Panc1 (cell line): ENCODE measurements around the gene MPPED2. TPM values are rescaled to one million over a fixed set of nuclear protein-coding genes. Genes with fewer than 3 reads are reported as not detected.

Source experiments
- ATAC-seq: fragments of 200-7000 bp; cut with Tn5 transposase; 2 replicates; pipeline ENCODE4 v1.9.1; 2020; ENCODE audit warnings: mild to moderate bottlenecking, moderate library complexity
- BruUV-seq: library from RNA; stranded (reverse); fragments of 400-500 nt; replicated peaks from 2 replicates; lab custom pipeline; 2021; lab: Mats Ljungman, UMichigan
- CTCF ChIA-PET: fragments of 300-600 bp; sonication (Branson Sonifier 250); formaldehyde crosslinking; loops from one replicate; lab custom pipeline; 2022; ENCODE audit warnings: antibody characterized with exemption; lab: Charles Lee
- POLR2A ChIA-PET: fragments of 300-600 bp; sonication (Branson Sonifier 250); formaldehyde crosslinking; loops from one replicate; lab custom pipeline; 2022; ENCODE audit warnings: antibody characterized with exemption; lab: Charles Lee
- DNase-seq: peaks from one replicate; pipeline ENCODE4 v3.0.0-alpha.2; 2010; ENCODE audit warnings: low read depth, low spot score
- H3K27ac ChIP-seq: 2 replicates; pipeline ENCODE4 v1.5.1; 2011; ENCODE audit warnings: mild to moderate bottlenecking, low read length, inconsistent platforms
- H3K27me3 ChIP-seq: fragments of 200-500 bp; sonication (Bioruptor generic); 2 replicates; pipeline ENCODE4 v1.6.0; 2014; ENCODE audit warnings: low read length, inconsistent platforms; ENCODE audit not compliant: control insufficient read depth, insufficient read depth
- H3K36me3 ChIP-seq: fragments of 200-500 bp; sonication (Bioruptor generic); 2 replicates; pipeline ENCODE4 v1.5.1; 2014; ENCODE audit warnings: inconsistent platforms, mild to moderate bottlenecking, low read length, moderate library complexity; ENCODE audit not compliant: control insufficient read depth, insufficient read depth
- H3K4me1 ChIP-seq: 2 replicates; pipeline ENCODE4 v1.5.1; 2011; ENCODE audit warnings: inconsistent platforms, mild to moderate bottlenecking, low read length, moderate library complexity; ENCODE audit not compliant: control insufficient read depth, insufficient read depth
- H3K4me3 ChIP-seq, 2 experiments: 2 replicates each; pipeline ENCODE4 v1.5.1; 2011 to 2012; ENCODE audit warnings: low read depth in 2 of 2, low read length in 2 of 2, mild to moderate bottlenecking in 2 of 2, inconsistent platforms in 1 of 2, moderate library complexity in 1 of 2
- H3K9me3 ChIP-seq: fragments of 200-500 bp; sonication (Bioruptor generic); 2 replicates; pipeline ENCODE4 v1.5.1; 2014; ENCODE audit warnings: low read depth, mild to moderate bottlenecking, inconsistent platforms, low read length, moderate library complexity; ENCODE audit not compliant: control insufficient read depth, insufficient read depth
- CTCF ChIP-seq: fragments of 450-650 bp; IDR thresholded peaks from 2 replicates; pipeline ENCODE4 v1.5.1; 2017; ENCODE audit warnings: mild to moderate bottlenecking
- POLR2AphosphoS5 ChIP-seq: IDR thresholded peaks from 2 replicates; pipeline ENCODE4 v1.6.1; 2012; ENCODE audit warnings: mild to moderate bottlenecking, low read depth, low read length, moderate library complexity
- REST ChIP-seq, 2 experiments: IDR thresholded peaks; 2 replicates each; pipeline ENCODE4 v1.6.1; 2011 to 2012; ENCODE audit warnings: low read depth in 2 of 2, control low read depth in 1 of 2, low read length in 1 of 2, mild to moderate bottlenecking in 1 of 2, moderate library complexity in 1 of 2; ENCODE audit not compliant: insufficient read depth in 1 of 2
- SIN3A ChIP-seq: IDR thresholded peaks from 2 replicates; pipeline ENCODE4 v1.6.1; 2012; ENCODE audit warnings: low read depth, mild to moderate bottlenecking, low read length, moderate library complexity, borderline replicate concordance; ENCODE audit not compliant: insufficient read depth
- TCF7L2 ChIP-seq: IDR thresholded peaks from 2 replicates; pipeline ENCODE4 v1.6.1; 2011; ENCODE audit warnings: mild to moderate bottlenecking, low read depth, low read length, inconsistent platforms
- in situ Hi-C: cut with HindIII; loops from 2 replicates; pipeline ENCODE4 v1.10.0; 2016; ENCODE audit warnings: low sequenced_read_pairs, low pct_unique_long_range_greater_than_20kb
- intact Hi-C: fragments of 100-400 bp; cut with micrococcal nuclease; formaldehyde crosslinking; loops from one replicate; pipeline ENCODE4 v1.10.0; 2022; ENCODE audit not compliant: unreplicated experiment
- total RNA-seq: library from RNA; stranded (reverse); gene quantifications from one replicate; pipeline ENCODE4 v1.2.1, GENCODE V29; 2021; ENCODE audit not compliant: unreplicated experiment

MPPED2 gene
- total RNA-seq, 1 experiment from 2014 or later, result not detected

GRCh38 chr11:30414806-30415205, 171.3 kb downstream of the MPPED2 start:
- H3K36me3 ChIP-seq, result no peaks in the 10 kb centered on the region
- H3K9me3 ChIP-seq, result no peaks in the 10 kb centered on the region
- no peak overlapping the region for H3K27ac ChIP-seq
- DNase-seq (no peak), ATAC-seq (no peak)
- no TSS peak for BruUV-seq
- ChIA-PET POLR2A (no interaction called here), CTCF (no interaction called here)
- H3K27me3 ChIP-seq, result no peaks in the 10 kb centered on the region; the same call in 1 of the 2 replicates
- no peak for TF ChIP-seq POLR2AphosphoS5
- TF ChIP-seq SIN3A, result no peak
- TF ChIP-seq CTCF, result no peak
- no peak for TF ChIP-seq REST (IDR thresholded peaks at IDR 0.05; ENCODE audit: insufficient read depth in 1 of 2, low read depth in 2 of 2, low read length in 1 of 2)
- no peak for TF ChIP-seq TCF7L2
- intact Hi-C loops (no loop called here), in situ Hi-C loops (no loop called here)
- H3K4me3 ChIP-seq, result no peak overlapping the region
- no peaks in the 10 kb centered on the region for H3K4me1 ChIP-seq

- Histone ChIP-seq H3K4me3 (no peak overlapping the region), H3K36me3 (no peaks in the 10 kb centered on the region), H3K4me1 (no peaks in the 10 kb centered on the region), H3K9me3 (no peaks in the 10 kb centered on the region), H3K27ac (no peak overlapping the region), H3K27me3 (no peaks in the 10 kb centered on the region; the same call in 1 of the 2 replicates)
- CTCF ChIA-PET, result no interaction called here
- TF ChIP-seq REST (IDR thresholded peaks at IDR 0.05; ENCODE audit: insufficient read depth in 1 of 2, low read depth in 2 of 2, low read length in 1 of 2) (no peak), CTCF (no peak), SIN3A (no peak), POLR2AphosphoS5 (no peak), TCF7L2 (no peak)
- ATAC-seq (no peak), DNase-seq (no peak)
- POLR2A ChIA-PET, result no interaction called here
- intact Hi-C loops, result no loop called here
- BruUV-seq, result no TSS peak
- in situ Hi-C loops, result no loop called here
These were observed 171.9 kb downstream of the MPPED2 start for GRCh38 chr11:30414244-30414643.
